Measurements from ENCODE around the gene NTN3. TPM values are rescaled to one million over a fixed set of nuclear protein-coding genes. Genes with fewer than 3 reads are reported as not detected.
A peak's percentile ranks its signal among the peaks of the same experiment; 100 is the strongest.
"Not testable (repeated sequence)": the region's sequence is repeated elsewhere in the genome, so short reads cannot be mapped to it uniquely, and the experiment has no call there.

The NTN3 gene
- total RNA-seq, 1 donor from 2014 or later, result 0.19 TPM

- no peak for DNase-seq
- no peak for ATAC-seq (ENCODE audit: poor library complexity)
- intact Hi-C loops (cut with DNase I), result no loop called here
Observed at GRCh38 chr16:2437032-2437790, 33.9 kb upstream of the NTN3 start.

- DNase-seq (peak; percentile 21), ATAC-seq (ENCODE audit: poor library complexity) (no peak)
- intact Hi-C loops (cut with DNase I), result no loop called here
Observed at GRCh38 chr16:2438121-2438520, 33.0 kb upstream of the NTN3 start.

- ATAC-seq (ENCODE audit: poor library complexity), result no peak
- intact Hi-C loops (cut with DNase I), result no loop called here
- DNase-seq, result no peak
Observed at GRCh38 chr16:2439598-2439997, 31.5 kb upstream of the NTN3 start.

GRCh38 chr16:2441143-2441804, 29.8 kb upstream of the NTN3 start:
- DNase-seq; ATAC-seq (ENCODE audit: poor library complexity); intact Hi-C loops (cut with DNase I): not testable (repeated sequence)

- intact Hi-C loops (cut with DNase I), result no loop called here
- ATAC-seq (ENCODE audit: poor library complexity), result no peak
- no peak for DNase-seq
Observed at GRCh38 chr16:2443555-2443954, 27.5 kb upstream of the NTN3 start.

- intact Hi-C loops (cut with DNase I), result no loop called here
- DNase-seq (no peak), ATAC-seq (ENCODE audit: poor library complexity) (no peak)
Observed at GRCh38 chr16:2447920-2448583, 23.0 kb upstream of the NTN3 start.

GRCh38 chr16:2449118-2449517, 22.0 kb upstream of the NTN3 start:
- intact Hi-C loops (cut with DNase I), result no loop called here
- ATAC-seq (ENCODE audit: poor library complexity) (no peak), DNase-seq (no peak)

GRCh38 chr16:2450535-2450934, 20.6 kb upstream of the NTN3 start:
- ATAC-seq (ENCODE audit: poor library complexity), result no peak
- no peak for DNase-seq
- intact Hi-C loops (cut with DNase I), result no loop called here

- ATAC-seq (ENCODE audit: poor library complexity) (no peak), DNase-seq (no peak)
- intact Hi-C loops (cut with DNase I), result no loop called here
Observed at GRCh38 chr16:2450975-2451381, 20.1 kb upstream of the NTN3 start.

GRCh38 chr16:2451851-2452320, 19.2 kb upstream of the NTN3 start:
- ATAC-seq (ENCODE audit: poor library complexity) (no peak), DNase-seq (no peak)
- intact Hi-C loops (cut with DNase I), result no loop called here

- ATAC-seq (ENCODE audit: poor library complexity), result no peak
- intact Hi-C loops (cut with DNase I), result no loop called here
- DNase-seq, result no peak
Observed at GRCh38 chr16:2452650-2453049, 18.4 kb upstream of the NTN3 start.

- no peak for ATAC-seq (ENCODE audit: poor library complexity)
- no peak for DNase-seq
Observed at GRCh38 chr16:2455081-2455845, 15.8 kb upstream of the NTN3 start.

GRCh38 chr16:2456551-2457153, 14.4 kb upstream of the NTN3 start:
- no peak for ATAC-seq (ENCODE audit: poor library complexity)
- intact Hi-C loops (cut with DNase I), result no loop called here

More at GRCh38 chr16:2455081-2455845, 15.8 kb upstream of the NTN3 start:
- intact Hi-C loops (cut with DNase I), result no loop called here

GRCh38 chr16:2457267-2457666, 13.8 kb upstream of the NTN3 start:
- ATAC-seq (ENCODE audit: poor library complexity) (no peak), DNase-seq (no peak)
- intact Hi-C loops (cut with DNase I), result no loop called here

More at GRCh38 chr16:2456551-2457153, 14.4 kb upstream of the NTN3 start:
- DNase-seq, result no peak

GRCh38 chr16:2457946-2458345, 13.2 kb upstream of the NTN3 start:
- DNase-seq (no peak), ATAC-seq (ENCODE audit: poor library complexity) (no peak)
- intact Hi-C loops (cut with DNase I), result no loop called here

GRCh38 chr16:2458887-2459646, 12.0 kb upstream of the NTN3 start:
- intact Hi-C loops (cut with DNase I), result no loop called here
- ATAC-seq (ENCODE audit: poor library complexity) (peak; percentile 7), DNase-seq (no peak)

- intact Hi-C loops (cut with DNase I), result no loop called here
- peak; percentile 98 for DNase-seq
- ATAC-seq (ENCODE audit: poor library complexity), result peak; percentile 100
Observed at GRCh38 chr16:2459647-2460390, 11.3 kb upstream of the NTN3 start, which contains the start of gene TEDC2. TEDC2 (plus strand) TSS chr16:2460109; CDS start chr16:2460145, 36 bp downstream.
